GM18951 (cell line): ENCODE measurements around the gene MKLN1.

Experiments
- POLR2A ChIP-seq: IDR thresholded peaks from 4 replicates; pipeline ENCODE4 v1.6.1; 2011; ENCODE audit warnings: mild to moderate bottlenecking; ENCODE audit not compliant: insufficient read length, insufficient read depth; ENCODE audit errors: extremely low read depth
- in situ Hi-C: fragments of 300-500 bp; cut with MboI; formaldehyde crosslinking; loops from one replicate; pipeline ENCODE4 v1.12.0; 2022; ENCODE audit warnings: low sequenced_read_pairs, mixed read lengths, inconsistent platforms; ENCODE audit not compliant: unreplicated experiment

Gene MKLN1

GRCh38 chr7:131352032-131352431 lies 24.4 kb downstream of the MKLN1 start:
- TF ChIP-seq POLR2A = no peak

GRCh38 chr7:131354390-131354789 lies 26.7 kb downstream of the MKLN1 start:
- in situ Hi-C loops = no loop called here
- no peak for TF ChIP-seq POLR2A

More at GRCh38 chr7:131352032-131352431, 24.4 kb downstream of the MKLN1 start:
- in situ Hi-C loops = no loop called here

DNA sequence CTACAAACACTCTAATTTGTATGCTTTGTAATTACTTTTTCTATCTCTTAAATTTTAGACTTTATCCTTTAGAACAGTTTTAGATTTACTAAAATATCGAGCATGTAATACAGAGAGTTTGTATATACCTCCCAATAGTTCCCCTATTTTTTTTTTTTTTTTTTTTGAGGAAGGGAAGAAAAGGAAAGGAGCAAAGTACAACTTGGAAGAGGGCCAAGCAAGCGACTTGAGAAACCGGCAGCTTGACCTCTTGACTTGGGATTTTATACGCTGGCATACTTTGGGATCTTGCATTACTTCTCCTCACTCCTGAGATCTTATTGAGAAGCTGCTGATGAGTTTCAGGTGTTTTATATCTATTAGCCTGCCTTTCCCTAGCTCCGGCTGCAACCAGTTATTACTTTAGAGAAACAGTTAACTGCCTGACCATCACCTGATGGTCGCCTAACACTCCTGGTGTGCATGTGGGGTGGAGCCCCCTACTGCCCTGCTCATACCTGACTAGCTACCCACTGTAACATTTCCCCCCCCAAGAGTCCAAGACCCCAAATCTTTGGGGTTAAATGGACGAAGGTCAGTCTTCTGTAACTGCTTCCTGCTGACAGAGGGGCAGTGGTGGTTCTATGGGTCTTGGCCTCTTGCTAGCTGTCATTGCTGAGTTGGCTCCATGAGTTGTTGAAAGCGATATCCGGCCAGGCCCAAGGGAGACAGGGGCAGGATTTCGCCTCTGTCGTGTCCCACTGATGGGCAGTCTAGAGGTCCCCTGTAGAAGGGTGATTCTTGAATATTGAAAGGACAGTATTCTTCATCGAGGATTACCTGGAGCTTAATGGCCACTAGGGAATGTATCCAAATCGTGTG lies 28.5 kb downstream of the MKLN1 start:
- in situ Hi-C loops = no loop called here
- no peak for TF ChIP-seq POLR2A

- in situ Hi-C loops = no loop called here
- no peak for TF ChIP-seq POLR2A
Measured at GRCh38 chr7:131357282-131357880, 29.7 kb downstream of the MKLN1 start.

DNA sequence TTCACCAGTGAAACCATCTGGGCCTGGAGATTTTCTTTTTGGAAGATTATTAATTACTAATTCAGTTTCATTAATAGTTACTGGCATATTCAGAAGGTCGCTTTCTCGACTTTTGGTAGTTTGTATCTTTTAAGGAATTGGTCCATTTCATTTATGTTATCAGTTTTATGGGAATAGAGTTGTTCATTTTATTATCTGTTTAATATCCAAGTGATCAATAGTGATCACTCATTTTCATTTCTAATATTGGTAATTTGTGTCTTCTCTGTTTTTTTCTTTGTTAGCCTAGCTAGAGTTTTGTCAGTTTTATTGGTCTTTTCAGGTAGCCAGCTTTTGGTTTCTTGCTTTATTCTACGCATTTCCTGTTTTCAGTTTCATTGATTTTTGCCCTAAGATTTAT lies 31.0 kb downstream of the MKLN1 start:
- no peak for TF ChIP-seq POLR2A
- in situ Hi-C loops = no loop called here

DNA sequence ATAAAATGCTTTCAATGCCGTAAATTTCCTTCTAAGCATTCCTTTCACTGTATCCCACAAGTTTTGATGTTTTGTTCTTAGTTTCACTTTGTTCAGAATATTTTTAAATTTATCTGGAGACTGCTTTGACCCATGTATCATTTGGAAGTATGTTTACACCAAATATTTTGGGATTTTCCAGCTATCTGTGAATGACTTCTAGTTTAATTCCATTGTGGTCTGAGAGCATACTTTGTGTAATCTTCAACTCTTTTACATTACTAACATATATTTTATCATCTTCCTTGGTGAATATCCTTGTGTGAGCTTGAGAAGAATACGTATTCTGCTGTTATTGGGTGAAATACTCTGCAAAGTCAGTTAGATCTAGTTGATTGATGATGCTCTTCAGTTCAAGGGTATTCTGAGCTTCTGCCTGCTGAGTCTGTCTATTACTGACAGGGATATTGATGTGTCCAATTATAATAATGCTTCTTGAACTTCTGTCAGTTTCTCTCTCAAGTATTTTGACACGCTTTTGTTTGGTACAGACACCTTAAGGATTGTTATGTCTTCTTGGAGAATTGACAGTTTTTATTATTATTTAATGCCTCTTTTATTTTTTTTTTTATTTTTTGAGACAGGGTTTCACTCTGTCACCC lies 31.6 kb downstream of the MKLN1 start:
- in situ Hi-C loops = no loop called here
- no peak for TF ChIP-seq POLR2A

DNA sequence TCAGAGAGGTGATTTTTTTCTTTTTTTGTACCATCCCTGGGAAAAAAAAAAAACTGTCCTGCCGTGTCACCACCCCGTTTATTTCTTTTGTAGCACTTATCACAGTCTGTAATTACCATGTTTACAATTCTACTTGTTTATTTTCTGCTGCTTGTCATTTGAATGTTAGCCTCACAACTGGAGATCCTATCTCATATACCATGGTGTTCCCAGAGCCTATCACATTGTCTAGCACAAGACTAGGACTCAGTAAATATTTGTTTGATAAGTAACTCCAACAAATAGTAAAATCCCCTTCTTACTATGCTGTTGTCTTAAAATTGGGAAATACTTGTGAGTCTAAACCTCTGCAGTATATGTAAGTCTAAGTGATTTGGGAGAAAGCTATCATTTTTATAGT lies 36.0 kb downstream of the MKLN1 start:
- no peak for TF ChIP-seq POLR2A
- in situ Hi-C loops = no loop called here

- no peak for TF ChIP-seq POLR2A
- in situ Hi-C loops = no loop called here
Measured at GRCh38 chr7:131364767-131365344, 37.2 kb downstream of the MKLN1 start.

DNA sequence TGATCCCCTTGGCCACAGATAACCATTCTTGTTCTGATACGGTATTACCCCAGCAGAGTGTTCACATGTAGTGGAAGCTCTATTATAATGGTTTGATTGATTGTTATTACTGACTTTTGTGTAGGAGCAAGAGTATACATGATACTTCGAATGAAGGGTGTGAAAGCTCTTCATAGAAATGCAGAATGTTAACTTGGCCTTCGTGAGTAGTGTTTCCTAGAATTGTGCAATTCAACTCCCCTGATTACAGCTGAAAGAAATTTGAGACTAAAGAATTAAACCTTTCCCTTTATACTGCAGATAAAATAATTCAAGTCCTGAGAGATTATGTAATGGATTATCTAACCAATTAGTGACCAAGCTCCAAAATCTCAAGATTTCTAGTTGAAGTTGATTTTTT lies 38.2 kb downstream of the MKLN1 start:
- no peak for TF ChIP-seq POLR2A
- in situ Hi-C loops = no loop called here

DNA sequence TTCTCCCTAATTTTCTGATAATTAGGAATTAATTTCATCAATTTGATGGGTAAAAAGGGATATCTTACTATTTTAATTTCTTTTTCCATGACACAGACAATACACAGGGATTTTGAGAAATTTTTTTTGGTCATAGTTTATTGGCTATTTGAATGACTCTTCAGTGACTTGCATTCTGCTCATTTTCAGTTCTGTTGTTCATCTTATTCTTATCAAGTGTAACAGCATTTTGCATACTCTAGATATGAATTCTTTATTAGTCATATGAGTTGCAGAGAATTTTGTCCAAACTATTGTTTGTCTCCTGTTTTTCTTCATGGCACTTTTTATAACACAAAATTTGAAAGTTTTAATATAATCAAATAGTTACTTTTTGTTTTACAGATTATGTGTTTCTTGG lies 41.7 kb downstream of the MKLN1 start:
- TF ChIP-seq POLR2A = no peak
- in situ Hi-C loops = no loop called here

DNA sequence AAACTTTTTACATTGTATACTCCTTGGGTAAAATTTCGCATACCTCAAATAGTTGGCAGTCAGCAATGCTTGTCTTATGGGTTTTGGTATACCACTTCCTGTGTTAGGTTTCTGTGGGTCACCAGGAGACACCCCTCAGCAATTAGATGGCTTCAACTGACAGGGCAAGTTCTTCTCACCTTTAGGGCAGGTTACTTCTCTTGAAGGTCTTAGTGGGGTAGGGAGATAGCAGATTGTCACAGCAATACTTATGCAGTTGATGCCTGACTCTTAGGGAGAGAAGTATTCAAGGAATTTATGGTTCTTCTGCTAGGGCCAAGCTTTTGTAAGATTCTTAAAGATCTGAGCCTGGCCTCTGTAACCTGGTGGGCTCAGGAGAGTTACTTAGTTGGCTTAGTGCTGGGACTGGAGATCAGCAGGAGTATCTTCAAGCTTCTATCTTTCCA lies 42.9 kb downstream of the MKLN1 start:
- no peak for TF ChIP-seq POLR2A
- in situ Hi-C loops = no loop called here

DNA sequence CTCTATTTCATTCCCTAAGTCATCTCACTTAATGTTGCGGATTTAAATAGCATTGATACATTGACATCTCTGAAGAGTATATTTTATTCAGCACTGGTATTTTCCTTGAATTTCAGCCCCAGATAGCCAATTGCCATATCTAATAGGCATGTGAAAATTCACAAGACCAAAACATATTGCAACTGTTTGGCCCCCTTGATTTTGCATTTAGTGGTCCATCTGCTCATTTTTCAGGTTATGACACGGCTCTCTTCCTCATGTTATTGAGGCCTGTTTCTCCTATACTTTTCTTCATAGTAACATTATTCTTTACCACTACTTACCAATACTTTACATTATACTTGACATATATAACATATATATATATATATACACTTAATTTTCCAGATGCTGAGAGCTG lies 43.7 kb downstream of the MKLN1 start:
- no peak for TF ChIP-seq POLR2A
- in situ Hi-C loops = no loop called here

GRCh38 chr7:131372554-131372953 lies 44.9 kb downstream of the MKLN1 start:
- TF ChIP-seq POLR2A = no peak
- in situ Hi-C loops = no loop called here
